SK-N-SH treated with all-trans-retinoic acid at 6 μM for 48 hours (cell line): ENCODE data around the gene LGALS9.

Experiments
- CREB5 ChIP-seq: fragments of 250-450 bp; sonication (Bioruptor Pico); IDR thresholded peaks from 2 replicates; pipeline ENCODE4 v1.5.1; 2020; ENCODE audit warnings: low read depth, mild to moderate bottlenecking, moderate library complexity
- CSDC2 ChIP-seq: fragments of 250-450 bp; sonication (Bioruptor Pico); IDR thresholded peaks from 2 replicates; pipeline ENCODE4 v1.5.0; 2020; ENCODE audit warnings: mild to moderate bottlenecking, moderate library complexity
- PATZ1 ChIP-seq: fragments of 250-450 bp; sonication (Bioruptor Pico); IDR thresholded peaks from 2 replicates; pipeline ENCODE4 v1.8.0; 2020; ENCODE audit warnings: mild to moderate bottlenecking, moderate library complexity, borderline replicate concordance
- PPARA ChIP-seq: fragments of 250-450 bp; sonication (Bioruptor Pico); IDR thresholded peaks from 2 replicates; pipeline ENCODE4 v1.5.0; 2020; ENCODE audit warnings: mild to moderate bottlenecking, borderline replicate concordance
- ZC3H10 ChIP-seq: fragments of 250-450 bp; sonication (Bioruptor Pico); IDR thresholded peaks from 2 replicates; pipeline ENCODE4 v1.5.1; 2021; ENCODE audit warnings: mild to moderate bottlenecking, moderate library complexity
- ZNF70 ChIP-seq: fragments of 450-650 bp; formaldehyde crosslinking; IDR thresholded peaks from 2 replicates; pipeline ENCODE4 v1.5.0; 2020; ENCODE audit warnings: mild to moderate bottlenecking, moderate library complexity

GRCh38 chr17:27582696-27583095, 48.3 kb upstream of the LGALS9 start:
- TF ChIP-seq PATZ1: no peak
- no peak for TF ChIP-seq ZC3H10 (CRISPR knock-in tag)
- no peak for TF ChIP-seq CSDC2 (CRISPR knock-in tag)
- TF ChIP-seq ZNF70 (CRISPR knock-in tag): no peak
- TF ChIP-seq PPARA: no peak
- TF ChIP-seq CREB5: no peak
